Left renal pelvis (tissue), 4 donors: Measurements from ENCODE around the gene ELF5. TPM values are rescaled to one million over a fixed set of nuclear protein-coding genes. Genes with fewer than 3 reads are reported as not detected.

Experiments
- polyA plus RNA-seq, 4 donors: library from polyadenylated mRNA; unstranded; fragments of 120-200 nt; gene quantifications; one replicate each; pipeline ENCODE4 v1.2.1, GENCODE V29; 2013; ENCODE audit not compliant: insufficient read length in 4 of 4

ELF5 gene
- polyA plus RNA-seq, 4 donors, result 0.89 to 98.1 (median 76.8) TPM

Other genes with a start within 250 kb of the ELF5 start
- 10 to 100 TPM in 1 of 4 donors, 1 to 10 TPM in 3; 4.4 to 13.9 (median 7.6) TPM for gene ABTB2, start 155.8 kb downstream of the ELF5 start, polyA plus RNA-seq
- 100 to 1,000 TPM in 3 of 4 donors, 10 to 100 TPM in 1; 90.7 to 170 (median 160) TPM for gene CAT, start 74.9 kb downstream of the ELF5 start, polyA plus RNA-seq
- 10 to 100 TPM in 3 of 4 donors, under 1 TPM in 1; 0.35 to 30.3 (median 25.0) TPM for gene EHF, start 107.3 kb upstream of the ELF5 start, polyA plus RNA-seq